Spleen (tissue), 11 donors: Measurements from ENCODE around the gene SHANK2. TPM values are rescaled to one million over a fixed set of nuclear protein-coding genes. Genes with fewer than 3 reads are reported as not detected.
A peak's percentile ranks its signal among the peaks of the same experiment; 100 is the strongest.

Experiments used
- DNase-seq: peaks from one replicate; pipeline ENCODE4 v3.0.0-alpha.2; 2020
- H3K27ac ChIP-seq, 8 donors: fragments of 200-600 bp; sonication (generic) in 7 of 8; 1 replicate in 4 of 8; 2 replicates in 4 of 8; pipeline versions ENCODE4 v1.5.0 to v1.8.0; 2016 to 2021; ENCODE audit warnings: inconsistent platforms in 4 of 8, mild to moderate bottlenecking in 4 of 8, moderate library complexity in 1 of 8
- H3K27me3 ChIP-seq, 7 donors: fragments of 200-600 bp; sonication (generic) in 6 of 7; replicated peaks in 1 of 7; 1 replicate in 4 of 7; 2 replicates in 3 of 7; pipeline versions ENCODE4 v1.5.0 to v1.8.0; 2016 to 2021; ENCODE audit warnings: inconsistent platforms in 3 of 7, mild to moderate bottlenecking in 1 of 7
- H3K36me3 ChIP-seq, 6 donors: fragments of 200-600 bp; sonication (generic) in 5 of 6; 1 replicate in 4 of 6; 2 replicates in 2 of 6; pipeline versions ENCODE4 v1.5.0 to v1.8.0; 2016 to 2021; ENCODE audit warnings: inconsistent platforms in 2 of 6
- H3K4me1 ChIP-seq, 6 donors: fragments of 200-600 bp; sonication (generic) in 5 of 6; 1 replicate in 3 of 6; 2 replicates in 3 of 6; pipeline versions ENCODE4 v1.5.0 to v1.8.0; 2016 to 2021; ENCODE audit warnings: inconsistent platforms in 3 of 6
- H3K4me3 ChIP-seq, 8 donors: fragments of 200-600 bp; sonication (generic) in 7 of 8; 1 replicate in 4 of 8; 2 replicates in 4 of 8; pipeline versions ENCODE4 v1.5.0 to v1.8.0; 2016 to 2021; ENCODE audit warnings: inconsistent platforms in 4 of 8, mild to moderate bottlenecking in 4 of 8, moderate library complexity in 2 of 8
- H3K9me3 ChIP-seq, 8 donors: fragments of 200-600 bp; sonication (generic) in 7 of 8; 1 replicate in 4 of 8; 2 replicates in 4 of 8; pipeline versions ENCODE4 v1.5.0 to v1.8.0; 2016 to 2021; ENCODE audit warnings: inconsistent platforms in 4 of 8
- POLR2A ChIP-seq, 3 donors: fragments of 450-650 bp; IDR thresholded peaks; one replicate each; pipeline ENCODE4 v1.5.1; 2017; ENCODE audit warnings: antibody characterized with exemption in 3 of 3, mild to moderate bottlenecking in 1 of 3
- POLR2AphosphoS5 ChIP-seq, 3 donors: sonication (generic); formaldehyde crosslinking; IDR thresholded peaks; one replicate each; pipeline ENCODE4 v1.5.1; 2017; ENCODE audit warnings: antibody characterized with exemption in 3 of 3
- WGBS, 5 donors: extraction: QIAGEN DNeasy Blood & Tissue Kit in 3 of 5; methylation state at CpG; one replicate each; pipeline versions ENCODE4 v1.1.5 to v1.1.7; 2013 to 2018; 5-methylcytosine and 5-hydroxymethylcytosine counted together
- intact Hi-C: fragments of 100-400 bp; cut with DNase I; formaldehyde crosslinking; loops from one replicate; pipeline ENCODE4 v1.15.0; 2023; ENCODE audit warnings: low total_unique reads
- polyA plus RNA-seq, 3 donors: library from polyadenylated mRNA; stranded (reverse); fragments of 200-250 nt; gene quantifications; one replicate each; pipeline ENCODE4 v1.2.1, GENCODE V29; 2013
- total RNA-seq, 7 donors: library from RNA; depleted of rRNA in 3 of 7; stranded (reverse); fragments of >200 nt in 3 of 7; fragmentation: NEBNext Ultra II Directional in 4 of 7; extraction: Animal tissue kit (Norgen Biotek cat#: 25700) in 4 of 7; gene quantifications; one replicate each; pipeline versions ENCODE4 v1.1.0 to v1.2.1, GENCODE V29; 2016 to 2021
- TF ChIP-seq, protein P1 (sequence below), 11 experiments: fragments of 200-600 bp in 7 of 11; fragments of 450-650 bp in 4 of 11; sonication (generic) in 4 of 11; IDR thresholded peaks in 8 of 11; conservative IDR thresholded peaks in 3 of 11; 1 replicate in 7 of 11; 2 replicates in 4 of 11; pipeline versions ENCODE4 v1.4.0 to v1.8.0; 2016 to 2021; ENCODE audit warnings: antibody characterized with exemption in 11 of 11, inconsistent platforms in 4 of 11, mild to moderate bottlenecking in 1 of 11
- donor health status: healthy with polysubstance abuse.
- donor health status: DM: no; HTN: no; CAD: no; lungs with moderate emphysema.
- donor health status: DM: no; HTN: no; CAD: no.
- donor health status: Bipolar disorder and iron deficiency.
- donor health status: healthy.
- donor health status: DM: no; HTN: no; CAD: no.
- donor health status: DM: yes; HTN: yes; CAD: no.

The SHANK2 gene
- total and polyA plus RNA-seq, 10 donors = 0.30 to 23.8 (median 9.4) TPM

GRCh38 chr11:71202966-71203365, 49.4 kb downstream of the SHANK2 start:
- no peaks in the 10 kb centered on the region for H3K36me3 ChIP-seq
- peak; percentile 32 for DNase-seq
- H3K4me1 ChIP-seq = no peaks in the 10 kb centered on the region
- no peak overlapping the region for H3K4me3 ChIP-seq
- H3K9me3 ChIP-seq = peaks cover 0 to under 1% (median 0%) of the 10 kb centered on the region in 8 donors
- intact Hi-C loops = no loop called here
- no peak overlapping the region for H3K27ac ChIP-seq
- peaks cover 0 to 55% (median 0%) of the 10 kb centered on the region in 7 donors for H3K27me3 ChIP-seq
- TF ChIP-seq, protein P1, sequence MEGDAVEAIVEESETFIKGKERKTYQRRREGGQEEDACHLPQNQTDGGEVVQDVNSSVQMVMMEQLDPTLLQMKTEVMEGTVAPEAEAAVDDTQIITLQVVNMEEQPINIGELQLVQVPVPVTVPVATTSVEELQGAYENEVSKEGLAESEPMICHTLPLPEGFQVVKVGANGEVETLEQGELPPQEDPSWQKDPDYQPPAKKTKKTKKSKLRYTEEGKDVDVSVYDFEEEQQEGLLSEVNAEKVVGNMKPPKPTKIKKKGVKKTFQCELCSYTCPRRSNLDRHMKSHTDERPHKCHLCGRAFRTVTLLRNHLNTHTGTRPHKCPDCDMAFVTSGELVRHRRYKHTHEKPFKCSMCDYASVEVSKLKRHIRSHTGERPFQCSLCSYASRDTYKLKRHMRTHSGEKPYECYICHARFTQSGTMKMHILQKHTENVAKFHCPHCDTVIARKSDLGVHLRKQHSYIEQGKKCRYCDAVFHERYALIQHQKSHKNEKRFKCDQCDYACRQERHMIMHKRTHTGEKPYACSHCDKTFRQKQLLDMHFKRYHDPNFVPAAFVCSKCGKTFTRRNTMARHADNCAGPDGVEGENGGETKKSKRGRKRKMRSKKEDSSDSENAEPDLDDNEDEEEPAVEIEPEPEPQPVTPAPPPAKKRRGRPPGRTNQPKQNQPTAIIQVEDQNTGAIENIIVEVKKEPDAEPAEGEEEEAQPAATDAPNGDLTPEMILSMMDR (IDR thresholded peaks at IDR 0.05 in 8 of 11, conservative IDR thresholded peaks at IDR 0.05 in 3 of 11) = no peak
- WGBS, 5 donors = 83 to 96% (median 89%) methylated on average over 4 of the region's 4 CpGs

GRCh38 chr11:71202598-71202944, 49.8 kb downstream of the SHANK2 start:
- Histone ChIP-seq H3K27ac (no peak overlapping the region), H3K4me3 (no peak overlapping the region), H3K27me3 (peaks cover 0 to 55% (median 0%) of the 10 kb centered on the region in 7 donors), H3K4me1 (no peaks in the 10 kb centered on the region), H3K36me3 (no peaks in the 10 kb centered on the region), H3K9me3 (no peaks in the 10 kb centered on the region)
- no peak for DNase-seq
- TF ChIP-seq, protein P1 (IDR thresholded peaks at IDR 0.05 in 8 of 11, conservative IDR thresholded peaks at IDR 0.05 in 3 of 11) = no peak
- TF ChIP-seq POLR2AphosphoS5 (IDR thresholded peaks at IDR 0.05) = no peak
- TF ChIP-seq POLR2A (IDR thresholded peaks at IDR 0.05) = no peak
- WGBS, 5 donors = 85 to 92% (median 86%) methylated on average over 5 of the region's 5 CpGs
- intact Hi-C loops = no loop called here

Other genes starting within 250 kb of the SHANK2 start
- 10 to 100 TPM; 10.9 to 26.4 (median 18.2) TPM for gene DHCR7, start 195.8 kb upstream of the SHANK2 start, total RNA-seq
- gene DHCR7, start 195.8 kb upstream of the SHANK2 start, polyA plus RNA-seq = 1 to 10 TPM; 3.6 to 6.2 (median 4.4) TPM
- 100 to 1,000 TPM in 6 of 7 donors, 10 to 100 TPM in 1; 89.6 to 137 (median 112) TPM for gene NADSYN1, start 200.6 kb upstream of the SHANK2 start, total RNA-seq
- gene NADSYN1, start 200.6 kb upstream of the SHANK2 start, polyA plus RNA-seq = 100 to 1,000 TPM in 1 of 3 donors, 10 to 100 TPM in 2; 68.4 to 101 (median 74.4) TPM